ENCODE results near the gene ISM1. TPM values are rescaled to one million over a fixed set of nuclear protein-coding genes. Genes with fewer than 3 reads are reported as not detected.

The ISM1 gene
- total RNA-seq, 1 experiment from 2014 or later, result 0.20 TPM

DNA sequence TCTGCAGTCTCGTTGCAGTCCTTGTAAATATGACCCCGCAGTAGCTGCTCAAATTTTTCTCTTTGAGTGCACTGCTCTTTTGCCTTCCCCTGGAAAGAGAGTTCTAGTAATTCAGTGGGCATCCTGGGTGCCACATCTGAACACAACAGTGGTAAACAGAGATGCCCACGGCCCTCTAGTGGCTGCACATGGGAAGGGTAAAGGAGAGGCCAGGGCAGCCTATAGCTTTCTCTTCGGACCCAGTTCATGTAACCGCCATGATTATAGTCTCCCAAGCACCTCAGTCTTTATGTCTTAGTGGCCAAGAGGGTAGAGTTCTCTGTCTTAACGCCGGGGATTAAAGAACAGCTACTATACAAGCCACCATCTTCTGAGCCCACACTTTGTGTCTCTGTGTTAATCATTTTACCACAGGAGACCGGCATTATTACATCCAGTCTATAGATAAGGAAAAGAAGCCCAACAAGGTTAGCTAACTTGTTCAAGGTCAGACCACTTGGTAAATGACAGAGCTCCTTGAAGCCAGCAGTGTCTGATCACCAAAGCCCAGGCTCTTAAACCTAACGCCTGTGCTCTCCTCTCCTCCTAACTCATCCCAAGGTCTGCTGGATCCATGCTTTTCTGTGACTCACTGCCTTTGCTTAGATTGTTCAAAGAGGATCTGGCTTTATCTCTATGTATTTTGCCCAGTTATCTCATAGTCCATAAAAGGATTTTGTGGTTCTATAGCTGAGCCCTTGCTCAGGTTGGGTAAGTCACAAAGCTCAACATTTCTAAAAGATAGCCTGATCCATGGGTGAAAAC lies 81.8 kb downstream of the ISM1 start:
- Histone ChIP-seq H2BK20ac (ENCODE audit: low read depth, low read length, poor library complexity, severe bottlenecking) (no peak overlapping the region), H2BK120ac (ENCODE audit: low read depth, low read length, poor library complexity, severe bottlenecking) (no peak overlapping the region), H2AFZ (ENCODE audit: low read length) (no peak overlapping the region), H3K79me1 (ENCODE audit: insufficient read depth, low read depth, low read length, poor library complexity, severe bottlenecking) (no peaks in the 10 kb centered on the region), H3K27me3 (ENCODE audit: insufficient read depth, low read length) (no peaks in the 10 kb centered on the region), H3K9ac (ENCODE audit: extremely low read depth, insufficient read length, low read length) (no peak overlapping the region), H3K23me2 (ENCODE audit: insufficient read length, low read depth, low read length, poor library complexity, severe bottlenecking) (no peaks in the 10 kb centered on the region), H3K23ac (ENCODE audit: insufficient read length, low read depth, low read length) (no peak overlapping the region), H3T11ph (ENCODE audit: low read length) (no peak overlapping the region), H3K4me2 (ENCODE audit: insufficient read depth, insufficient read length, low read length) (no peak overlapping the region), H3K27ac (ENCODE audit: insufficient read length, low read depth, low read length) (no peak overlapping the region), H2AK5ac (ENCODE audit: insufficient read length, low read length) (no peak overlapping the region), H3K14ac (ENCODE audit: insufficient read depth, low read length) (no peak overlapping the region), H2BK12ac (ENCODE audit: insufficient read length, low read depth, low read length) (no peak overlapping the region), H3K4ac (ENCODE audit: low read depth, low read length) (no peak overlapping the region), H2BK5ac (ENCODE audit: insufficient read length, low read length) (no peak overlapping the region), H4K91ac (ENCODE audit: insufficient read length, low read depth, low read length) (no peak overlapping the region), H4K5ac (ENCODE audit: insufficient read length, low read depth, low read length) (no peak overlapping the region), H3K18ac (ENCODE audit: insufficient read length, low read depth, low read length) (no peak overlapping the region), H3K56ac (ENCODE audit: insufficient read length, low read depth, low read length) (no peak overlapping the region), H3K9me3 (ENCODE audit: control insufficient read depth, low read depth, low read length) (no peaks in the 10 kb centered on the region), H2BK15ac (ENCODE audit: low read depth, low read length) (no peak overlapping the region), H4K20me1 (ENCODE audit: control insufficient read depth, insufficient read depth, insufficient read length) (no peaks in the 10 kb centered on the region), H4K8ac (replicated peaks; ENCODE audit: insufficient read length, low read depth, low read length) (no peak overlapping the region), H3K4me1 (ENCODE audit: insufficient read depth, low read length) (no peaks in the 10 kb centered on the region), H3K79me2 (ENCODE audit: insufficient read depth, low read length) (no peaks in the 10 kb centered on the region)
- WGBS (ENCODE audit: extremely low coverage, insufficient read length, low lambda C conversion rate), result no CpG with 5 or more reads among the region's 9 CpGs
- no peaks in the 10 kb centered on the region; a peak in 1 of 5 replicates for H3K9me3 Mint-ChIP-seq
- no peaks in the 10 kb centered on the region for H3K27me3 Mint-ChIP-seq (ENCODE audit: low read depth)
- peaks cover 0 to 2% (median 0%) of the 10 kb centered on the region in 3 experiments; a peak in 2 of 7 replicates for H3K36me3 Mint-ChIP-seq (ENCODE audit: insufficient read depth in 1 of 3, low read depth in 3 of 3)
- no peak overlapping the region for H3K4me3 Mint-ChIP-seq
- no peaks in the 10 kb centered on the region; a peak in 1 of 4 replicates for H3K4me1 Mint-ChIP-seq
- no peak overlapping the region for H3K27ac Mint-ChIP-seq
- DNase-seq, result peak; percentile 53
- TF ChIP-seq, protein P1, sequence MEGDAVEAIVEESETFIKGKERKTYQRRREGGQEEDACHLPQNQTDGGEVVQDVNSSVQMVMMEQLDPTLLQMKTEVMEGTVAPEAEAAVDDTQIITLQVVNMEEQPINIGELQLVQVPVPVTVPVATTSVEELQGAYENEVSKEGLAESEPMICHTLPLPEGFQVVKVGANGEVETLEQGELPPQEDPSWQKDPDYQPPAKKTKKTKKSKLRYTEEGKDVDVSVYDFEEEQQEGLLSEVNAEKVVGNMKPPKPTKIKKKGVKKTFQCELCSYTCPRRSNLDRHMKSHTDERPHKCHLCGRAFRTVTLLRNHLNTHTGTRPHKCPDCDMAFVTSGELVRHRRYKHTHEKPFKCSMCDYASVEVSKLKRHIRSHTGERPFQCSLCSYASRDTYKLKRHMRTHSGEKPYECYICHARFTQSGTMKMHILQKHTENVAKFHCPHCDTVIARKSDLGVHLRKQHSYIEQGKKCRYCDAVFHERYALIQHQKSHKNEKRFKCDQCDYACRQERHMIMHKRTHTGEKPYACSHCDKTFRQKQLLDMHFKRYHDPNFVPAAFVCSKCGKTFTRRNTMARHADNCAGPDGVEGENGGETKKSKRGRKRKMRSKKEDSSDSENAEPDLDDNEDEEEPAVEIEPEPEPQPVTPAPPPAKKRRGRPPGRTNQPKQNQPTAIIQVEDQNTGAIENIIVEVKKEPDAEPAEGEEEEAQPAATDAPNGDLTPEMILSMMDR (conservative IDR thresholded peaks at IDR 0.05), result peak; percentile 79

Data from H9 (cell line).